GM23338 (cell line): ENCODE data around the gene FARS2. TPM values are rescaled to one million over a fixed set of nuclear protein-coding genes. Genes with fewer than 3 reads are reported as not detected.

ENCODE experiments used
- ATAC-seq: fragments of 200-7000 bp; cut with Tn5 transposase; 3 replicates; pipeline ENCODE4 v1.9.1; 2020
- DNase-seq: peaks from one replicate; pipeline ENCODE4 v3.0.0-alpha.2; 2015; ENCODE audit warnings: low spot score
- H2AFZ ChIP-seq: fragments of 200-600 bp; sonication (generic); 2 replicates; pipeline ENCODE4 v1.8.0; 2016; ENCODE audit warnings: antibody characterized with exemption, mild to moderate bottlenecking, moderate library complexity
- H3F3A ChIP-seq: fragments of 200-600 bp; sonication (generic); replicated peaks from 2 replicates; pipeline ENCODE4 v1.8.0; 2017; ENCODE audit warnings: antibody characterized with exemption, mixed run types, low read depth
- H3K27ac ChIP-seq: fragments of 200-600 bp; sonication (generic); 2 replicates; pipeline ENCODE4 v1.6.1; 2016; ENCODE audit warnings: low read depth
- H3K27me3 ChIP-seq: fragments of 200-600 bp; sonication (generic); 2 replicates; pipeline ENCODE4 v1.8.0; 2016; ENCODE audit warnings: mild to moderate bottlenecking, mixed run types, moderate library complexity; ENCODE audit not compliant: insufficient read depth
- H3K36me3 ChIP-seq: fragments of 200-600 bp; sonication (generic); 2 replicates; pipeline ENCODE4 v1.8.0; 2016; ENCODE audit warnings: mild to moderate bottlenecking; ENCODE audit not compliant: insufficient read depth
- H3K4me1 ChIP-seq: fragments of 200-600 bp; sonication (generic); 2 replicates; pipeline ENCODE4 v1.8.0; 2016; ENCODE audit warnings: mild to moderate bottlenecking, moderate library complexity; ENCODE audit not compliant: insufficient read depth
- H3K4me2 ChIP-seq: fragments of 200-600 bp; sonication (generic); 2 replicates; pipeline ENCODE4 v1.7.1; 2017; ENCODE audit warnings: mixed run types
- H3K4me3 ChIP-seq: fragments of 200-600 bp; sonication (generic); 2 replicates; pipeline ENCODE4 v1.6.1; 2016; ENCODE audit warnings: mixed run types
- H3K79me2 ChIP-seq: fragments of 200-600 bp; sonication (generic); replicated peaks from 2 replicates; pipeline ENCODE4 v1.8.0; 2017; ENCODE audit warnings: mild to moderate bottlenecking; ENCODE audit not compliant: insufficient read depth
- H3K9me2 ChIP-seq: fragments of 200-600 bp; sonication (generic); 2 replicates; pipeline ENCODE4 v1.8.0; 2017; ENCODE audit not compliant: insufficient read depth
- H4K20me1 ChIP-seq: fragments of 200-600 bp; sonication (generic); replicated peaks from 2 replicates; pipeline ENCODE4 v1.8.0; 2017; ENCODE audit warnings: mild to moderate bottlenecking; ENCODE audit not compliant: insufficient read depth
- H3K27ac Mint-ChIP-seq: 2 replicates; pipeline ENCODE4 v1.8.0; 2020; ENCODE audit warnings: inconsistent platforms, mild to moderate bottlenecking, moderate library complexity, mixed read lengths
- H3K27me3 Mint-ChIP-seq: 3 replicates; pipeline ENCODE4 v1.8.0; 2022; ENCODE audit warnings: low read depth, mild to moderate bottlenecking, moderate library complexity, mixed read lengths, inconsistent platforms; ENCODE audit not compliant: insufficient read depth, poor library complexity
- H3K36me3 Mint-ChIP-seq: 3 replicates; pipeline ENCODE4 v1.8.0; 2021; ENCODE audit warnings: low read depth, mild to moderate bottlenecking, inconsistent platforms, moderate library complexity, mixed read lengths
- H3K4me1 Mint-ChIP-seq: 3 replicates; pipeline ENCODE4 v1.8.0; 2020; ENCODE audit warnings: mild to moderate bottlenecking, inconsistent platforms, mixed read lengths
- H3K4me3 Mint-ChIP-seq: 3 replicates; pipeline ENCODE4 v1.8.0; 2021; ENCODE audit warnings: moderate library complexity, mild to moderate bottlenecking, inconsistent platforms, mixed read lengths
- H3K9me3 Mint-ChIP-seq: 3 replicates; pipeline ENCODE4 v1.8.0; 2020; ENCODE audit warnings: moderate library complexity, mild to moderate bottlenecking, inconsistent platforms, mixed read lengths
- CREB1 ChIP-seq: fragments of 250-450 bp; sonication (Bioruptor Pico); IDR thresholded peaks from 2 replicates; pipeline ENCODE4 v1.5.0; 2020; ENCODE audit warnings: low read depth, mild to moderate bottlenecking, moderate library complexity
- CTCF ChIP-seq, 2 experiments: fragments of 200-600 bp in 1 of 2; sonication (generic) in 1 of 2; conservative IDR thresholded peaks; 2 replicates each; pipeline versions ENCODE4 v1.5.1 to v1.6.1; 2016 to 2017; ENCODE audit warnings: antibody characterized with exemption in 2 of 2, low read depth in 2 of 2, mild to moderate bottlenecking in 2 of 2, moderate library complexity in 1 of 2
- ETS1 ChIP-seq: IDR thresholded peaks from 2 replicates; pipeline ENCODE4 v1.6.1; 2016; ENCODE audit warnings: antibody characterized with exemption
- EZH2 ChIP-seq: fragments of 200-600 bp; sonication (generic); IDR thresholded peaks from one replicate; pipeline ENCODE4 v1.8.0; 2017; ENCODE audit warnings: antibody characterized with exemption, mild to moderate bottlenecking, low read depth; ENCODE audit not compliant: unreplicated experiment
- EZH2phosphoT487 ChIP-seq: fragments of 200-600 bp; sonication (generic); IDR thresholded peaks from one replicate; pipeline ENCODE4 v1.8.1; 2018; ENCODE audit warnings: antibody characterized with exemption; ENCODE audit not compliant: unreplicated experiment
- JUNB ChIP-seq: IDR thresholded peaks from one replicate; pipeline ENCODE4 v1.6.1; 2016; ENCODE audit warnings: antibody characterized with exemption; ENCODE audit not compliant: unreplicated experiment
- POLR2AphosphoS5 ChIP-seq: IDR thresholded peaks from 2 replicates; pipeline ENCODE4 v1.6.1; 2016; ENCODE audit warnings: antibody characterized with exemption, low read depth
- REST ChIP-seq: IDR thresholded peaks from one replicate; pipeline ENCODE4 v1.6.1; 2018; ENCODE audit warnings: antibody characterized with exemption; ENCODE audit not compliant: unreplicated experiment
- STAT1 ChIP-seq: IDR thresholded peaks from one replicate; pipeline ENCODE4 v1.6.1; 2016; ENCODE audit warnings: antibody characterized with exemption; ENCODE audit not compliant: unreplicated experiment
- ZNF114 ChIP-seq: fragments of 250-450 bp; sonication (Bioruptor Pico); IDR thresholded peaks from 2 replicates; pipeline ENCODE4 v1.5.0; 2020; ENCODE audit warnings: mild to moderate bottlenecking, moderate library complexity
- ZNF331 ChIP-seq: fragments of 250-450 bp; sonication (Bioruptor Pico); IDR thresholded peaks from 2 replicates; pipeline ENCODE4 v1.5.0; 2020; ENCODE audit warnings: low read depth, mild to moderate bottlenecking, moderate library complexity
- ZNF462 ChIP-seq: fragments of 250-450 bp; sonication (Bioruptor Pico); IDR thresholded peaks from 2 replicates; pipeline ENCODE4 v1.5.0; 2020; ENCODE audit warnings: mild to moderate bottlenecking, moderate library complexity
- polyA plus RNA-seq: library from polyadenylated mRNA; unstranded; fragments of >200 nt; fragmentation: Nextera tagmentation; extraction: Ambion mirVana; gene quantifications from 2 replicates; pipeline ENCODE4 v1.2.1, GENCODE V29; 2016
- total RNA-seq: library from RNA; depleted of rRNA; stranded (reverse); fragments of >200 nt; shearing (Covaris generic); gene quantifications from 2 replicates; pipeline ENCODE4 v1.2.3, GENCODE V29; 2014

The FARS2 gene
- total and polyA plus RNA-seq, 2 experiments from 2014 or later: 7.6 to 19.0 TPM

- no peak for TF ChIP-seq EZH2phosphoT487
- TF ChIP-seq ETS1: no peak
- no peak for TF ChIP-seq ZNF114 (CRISPR knock-in tag)
- TF ChIP-seq EZH2: no peak
Measured at GRCh38 chr6:5665667-5666066, 404.4 kb downstream of the FARS2 start (continued).

- Histone ChIP-seq H3K4me2 (no peak overlapping the region), H3K27ac (no peak overlapping the region), H3K79me2 (no peaks in the 10 kb centered on the region), H3K36me3 (no peaks in the 10 kb centered on the region), H3K4me1 (0 out of 2 replicates have a peak, but pooled peaks cover under 1% of the 10 kb centered on the region), H3F3A (no peaks in the 10 kb centered on the region), H3K27me3 (no peaks in the 10 kb centered on the region), H3K4me3 (no peak overlapping the region), H3K9me2 (no peaks in the 10 kb centered on the region), H2AFZ (no peak overlapping the region), H4K20me1 (no peaks in the 10 kb centered on the region)
- no peak for ATAC-seq
- Mint-ChIP-seq H3K36me3 (no peaks in the 10 kb centered on the region), H3K4me3 (no peak overlapping the region), H3K9me3 (no peaks in the 10 kb centered on the region), H3K4me1 (peaks cover 18% of the 10 kb centered on the region), H3K27ac (no peak overlapping the region), H3K27me3 (peaks cover 2% of the 10 kb centered on the region)
- no peak for DNase-seq
- TF ChIP-seq CREB1: no peak
- no peak for TF ChIP-seq EZH2phosphoT487
- TF ChIP-seq ZNF462 (CRISPR knock-in tag): no peak
- no peak for TF ChIP-seq ZNF331 (CRISPR knock-in tag)
- TF ChIP-seq ETS1: no peak
- TF ChIP-seq JUNB: no peak
- TF ChIP-seq POLR2AphosphoS5: no peak
- TF ChIP-seq STAT1: no peak
- TF ChIP-seq CTCF (conservative IDR thresholded peaks at IDR 0.05; ENCODE audit: low read depth in 2 of 2): no peak
- no peak for TF ChIP-seq ZNF114 (CRISPR knock-in tag)
- TF ChIP-seq REST: no peak
Measured at GRCh38 chr6:5666695-5667094, 405.4 kb downstream of the FARS2 start.
